Osteoblast (primary cell): Measurements from ENCODE around the gene PRDM11. TPM values are rescaled to one million over a fixed set of nuclear protein-coding genes. Genes with fewer than 3 reads are reported as not detected.
"Not testable (repeated sequence)": the region's sequence is repeated elsewhere in the genome, so short reads cannot be mapped to it uniquely, and the experiment has no call there.

Source experiments
- DNase-seq: peaks from one replicate; pipeline ENCODE4 v3.0.0; 2011; ENCODE audit warnings: low spot score, mixed read lengths; ENCODE audit not compliant: insufficient read length; ENCODE audit errors: missing footprints
- H2AFZ ChIP-seq: 2 replicates; pipeline ENCODE4 v1.6.0; 2011; ENCODE audit warnings: mild to moderate bottlenecking, low read length
- H3K27ac ChIP-seq: 2 replicates; pipeline ENCODE4 v1.5.1; 2011; ENCODE audit warnings: mild to moderate bottlenecking, low read depth, low read length, moderate library complexity
- H3K27me3 ChIP-seq: 2 replicates; pipeline ENCODE4 v1.6.0; 2012; ENCODE audit warnings: mild to moderate bottlenecking, control low read depth, inconsistent platforms, low read length, moderate library complexity; ENCODE audit not compliant: insufficient read depth
- H3K36me3 ChIP-seq: 2 replicates; pipeline ENCODE4 v1.5.1; 2011; ENCODE audit warnings: mild to moderate bottlenecking, low read length, control low read depth, moderate library complexity; ENCODE audit not compliant: insufficient read depth
- H3K4me1 ChIP-seq: 2 replicates; pipeline ENCODE4 v1.5.1; 2011; ENCODE audit warnings: mild to moderate bottlenecking, low read length, control low read depth, moderate library complexity; ENCODE audit not compliant: insufficient read depth
- H3K4me2 ChIP-seq: 2 replicates; pipeline ENCODE4 v1.6.0; 2011; ENCODE audit warnings: mild to moderate bottlenecking, low read length; ENCODE audit not compliant: insufficient read depth
- H3K4me3 ChIP-seq: fragments of 200-600 bp; sonication (generic); 3 replicates; pipeline ENCODE4 v1.5.1; 2012; ENCODE audit warnings: mild to moderate bottlenecking, low read length, inconsistent platforms; ENCODE audit not compliant: insufficient read depth
- H3K79me2 ChIP-seq: 2 replicates; pipeline ENCODE4 v1.6.0; 2012; ENCODE audit warnings: mild to moderate bottlenecking, low read length, control low read depth, inconsistent platforms; ENCODE audit not compliant: insufficient read depth
- H3K9me3 ChIP-seq: 2 replicates; pipeline ENCODE4 v1.5.1; 2011; ENCODE audit warnings: low read depth, low read length, control low read depth
- H4K20me1 ChIP-seq: 2 replicates; pipeline ENCODE4 v1.6.0; 2012; ENCODE audit warnings: mild to moderate bottlenecking, low read length, control low read depth; ENCODE audit not compliant: insufficient read depth
- CTCF ChIP-seq: IDR thresholded peaks from 2 replicates; pipeline ENCODE4 v1.5.1; 2011; ENCODE audit warnings: mild to moderate bottlenecking, low read depth, low read length, moderate library complexity; ENCODE audit errors: extremely low read depth
- total RNA-seq: library from RNA; depleted of rRNA; stranded (reverse); fragments of >200 nt; gene quantifications from 2 replicates; pipeline ENCODE4 v1.2.3, GENCODE V29; 2012

Gene PRDM11
- total RNA-seq, 1 donor, result 5.4 TPM

GRCh38 chr11:45245218-45246045, 99.0 kb downstream of the PRDM11 start:
- Histone ChIP-seq H2AFZ (no peak overlapping the region), H3K4me3 (no peak overlapping the region), H3K27me3 (no peaks in the 10 kb centered on the region), H3K9me3 (no peaks in the 10 kb centered on the region), H4K20me1 (no peaks in the 10 kb centered on the region), H3K27ac (no peak overlapping the region), H3K4me1 (no peaks in the 10 kb centered on the region), H3K36me3 (no peaks in the 10 kb centered on the region), H3K4me2 (no peak overlapping the region), H3K79me2 (no peaks in the 10 kb centered on the region)
- DNase-seq, result no peak
- no peak for TF ChIP-seq CTCF

GRCh38 chr11:45246241-45246640, 99.8 kb downstream of the PRDM11 start:
- H3K27ac ChIP-seq, result no peak overlapping the region
- no peak overlapping the region for H3K4me2 ChIP-seq
- no peaks in the 10 kb centered on the region for H3K27me3 ChIP-seq
- no peaks in the 10 kb centered on the region for H4K20me1 ChIP-seq
- no peaks in the 10 kb centered on the region for H3K79me2 ChIP-seq
- no peaks in the 10 kb centered on the region for H3K4me1 ChIP-seq
- H3K36me3 ChIP-seq, result no peaks in the 10 kb centered on the region
- no peak overlapping the region for H3K4me3 ChIP-seq
- no peaks in the 10 kb centered on the region for H3K9me3 ChIP-seq
- no peak for TF ChIP-seq CTCF
- no peak overlapping the region for H2AFZ ChIP-seq
- no peak for DNase-seq

GRCh38 chr11:45247433-45247832, 101.0 kb downstream of the PRDM11 start:
- no peaks in the 10 kb centered on the region for H3K79me2 ChIP-seq
- peak; percentile 13 for TF ChIP-seq CTCF
- H2AFZ ChIP-seq, result no peak overlapping the region
- no peaks in the 10 kb centered on the region for H4K20me1 ChIP-seq
- no peaks in the 10 kb centered on the region for H3K27me3 ChIP-seq
- no peak overlapping the region for H3K4me2 ChIP-seq
- no peaks in the 10 kb centered on the region for H3K36me3 ChIP-seq
- H3K4me3 ChIP-seq, result no peak overlapping the region
- no peaks in the 10 kb centered on the region for H3K9me3 ChIP-seq
- H3K4me1 ChIP-seq, result no peaks in the 10 kb centered on the region
- no peak overlapping the region for H3K27ac ChIP-seq
- DNase-seq, result peak; percentile 78

- Histone ChIP-seq H3K9me3 (no peaks in the 10 kb centered on the region), H4K20me1 (no peaks in the 10 kb centered on the region), H2AFZ (no peak overlapping the region), H3K4me2 (no peak overlapping the region), H3K4me1 (no peaks in the 10 kb centered on the region), H3K4me3 (no peak overlapping the region), H3K27me3 (no peaks in the 10 kb centered on the region), H3K79me2 (no peaks in the 10 kb centered on the region), H3K36me3 (no peaks in the 10 kb centered on the region), H3K27ac (no peak overlapping the region)
- DNase-seq, result no peak
- TF ChIP-seq CTCF, result no peak
Observed at GRCh38 chr11:45248501-45249011, 102.1 kb downstream of the PRDM11 start.

GRCh38 chr11:45249372-45249771, 102.9 kb downstream of the PRDM11 start:
- not testable (repeated sequence) for DNase-seq, H3K27me3 ChIP-seq

More at GRCh38 chr11:45249372-45249771, 102.9 kb downstream of the PRDM11 start:
- not testable (repeated sequence) for H4K20me1 ChIP-seq, H3K4me1 ChIP-seq, H3K4me3 ChIP-seq, H3K4me2 ChIP-seq, H2AFZ ChIP-seq, H3K79me2 ChIP-seq, H3K27ac ChIP-seq, H3K9me3 ChIP-seq, H3K36me3 ChIP-seq
